H1 (cell line): ENCODE data around the gene LRP1. TPM values are rescaled to one million over a fixed set of nuclear protein-coding genes. Genes with fewer than 3 reads are reported as not detected.

Experiments
- CTCF ChIA-PET: fragments of 300-600 bp; sonication (Branson Sonifier 250); formaldehyde crosslinking; loops from one replicate; lab custom pipeline; 2021; ENCODE audit not compliant: partially characterized antibody; lab: Charles Lee
- POLR2A ChIA-PET: fragments of 300-600 bp; sonication (Branson Sonifier 250); formaldehyde crosslinking; loops from one replicate; lab custom pipeline; 2021; ENCODE audit warnings: inconsistent platforms; ENCODE audit not compliant: partially characterized antibody; lab: Charles Lee
- DNase-seq, 2 experiments: peaks; one replicate each; pipeline versions ENCODE4 v3.0.0 to v3.0.0-alpha.2; 2010 to 2022; ENCODE audit warnings: low spot score in 2 of 2, low read depth in 1 of 2, mixed read lengths in 1 of 2
- FAIRE-seq: peaks from 2 replicates; lab custom pipeline; 2011; peaks lifted over from hg19 to GRCh38; lab: Jason Lieb, UNC
- H2AFZ ChIP-seq: 2 replicates; pipeline ENCODE4 v1.8.1; 2012; ENCODE audit warnings: low read length, inconsistent platforms
- H2AK5ac ChIP-seq: 2 replicates; pipeline ENCODE4 v1.6.1; 2013; ENCODE audit warnings: low read depth, low read length
- H2BK120ac ChIP-seq: replicated peaks from 2 replicates; pipeline ENCODE3; 2013; ENCODE audit warnings: low read depth, low read length, inconsistent platforms
- H2BK12ac ChIP-seq: 2 replicates; pipeline ENCODE4 v1.6.1; 2013; ENCODE audit warnings: low read depth, low read length
- H2BK15ac ChIP-seq: 2 replicates; pipeline ENCODE4 v1.6.1; 2013; ENCODE audit warnings: low read length
- H2BK20ac ChIP-seq: 2 replicates; pipeline ENCODE4 v1.6.1; 2013; ENCODE audit warnings: low read length
- H2BK5ac ChIP-seq: 2 replicates; pipeline ENCODE4 v1.6.1; 2013; ENCODE audit warnings: low read depth, low read length
- H3K14ac ChIP-seq: 2 replicates; pipeline ENCODE4 v1.6.1; 2013; ENCODE audit warnings: inconsistent platforms; ENCODE audit not compliant: insufficient read length
- H3K18ac ChIP-seq: 2 replicates; pipeline ENCODE4 v1.6.1; 2013; ENCODE audit warnings: low read length; ENCODE audit errors: extremely low read depth
- H3K23ac ChIP-seq: 2 replicates; pipeline ENCODE4 v1.6.1; 2013; ENCODE audit warnings: inconsistent platforms; ENCODE audit not compliant: insufficient read length
- H3K23me2 ChIP-seq: 2 replicates; pipeline ENCODE4 v1.6.1; 2013; ENCODE audit warnings: low read depth, low read length
- H3K27ac ChIP-seq: 2 replicates; pipeline ENCODE4 v1.6.1; 2011; ENCODE audit warnings: low read depth, low read length, inconsistent platforms
- H3K27me3 ChIP-seq, 4 experiments: replicated peaks in 1 of 4; 1 replicate in 1 of 4; 2 replicates in 3 of 4; pipeline versions ENCODE4 v1.6.1 to v1.8.1; 2011 to 2013; ENCODE audit warnings: low read length in 3 of 4, mild to moderate bottlenecking in 3 of 4, inconsistent platforms in 2 of 4, mixed read lengths in 2 of 4, moderate library complexity in 1 of 4; ENCODE audit not compliant: control insufficient read depth in 3 of 4, insufficient read depth in 3 of 4; ENCODE audit errors: extremely low read depth in 1 of 4
- H3K36me3 ChIP-seq, 4 experiments: 2 replicates each; pipeline versions ENCODE4 v1.6.1 to v1.8.1; 2011 to 2013; ENCODE audit warnings: mild to moderate bottlenecking in 4 of 4, low read length in 3 of 4, moderate library complexity in 2 of 4, control low read depth in 1 of 4, inconsistent platforms in 1 of 4; ENCODE audit not compliant: insufficient read depth in 4 of 4, control insufficient read depth in 2 of 4
- H3K4ac ChIP-seq: replicated peaks from 2 replicates; pipeline ENCODE3; 2013; ENCODE audit warnings: low read length, low read depth, mixed read lengths, inconsistent platforms; ENCODE audit not compliant: insufficient read length
- H3K4me1 ChIP-seq, 4 experiments: replicated peaks in 1 of 4; 1 replicate in 1 of 4; 2 replicates in 3 of 4; pipeline versions ENCODE4 v1.6.1 to v1.8.1; 2011 to 2013; ENCODE audit warnings: low read length in 3 of 4, inconsistent platforms in 2 of 4, mixed read lengths in 1 of 4; ENCODE audit not compliant: insufficient read depth in 4 of 4, control insufficient read depth in 3 of 4
- H3K4me2 ChIP-seq, 2 experiments: 2 replicates each; pipeline versions ENCODE4 v1.6.1 to v1.8.1; 2011 to 2013; ENCODE audit warnings: low read depth in 2 of 2, low read length in 2 of 2, control low read depth in 1 of 2, inconsistent platforms in 1 of 2, mild to moderate bottlenecking in 1 of 2; ENCODE audit not compliant: insufficient read depth in 1 of 2
- H3K4me3 ChIP-seq, 4 experiments: fragments of 200-600, 300-600 bp in 1 of 4; sonication (generic), shearing (Covaris generic), sonication (Bioruptor Twin) in 1 of 4; 2 replicates each; pipeline versions ENCODE4 v1.5.1 to v1.8.1; 2011 to 2016; ENCODE audit warnings: low read length in 4 of 4, low read depth in 3 of 4, control low read depth in 2 of 4, inconsistent platforms in 2 of 4, mild to moderate bottlenecking in 2 of 4, mixed read lengths in 1 of 4, moderate library complexity in 1 of 4; ENCODE audit not compliant: insufficient read depth in 2 of 4; ENCODE audit errors: extremely low read depth in 1 of 4
- H3K56ac ChIP-seq: replicated peaks from 2 replicates; pipeline ENCODE3; 2013; ENCODE audit warnings: low read depth, mild to moderate bottlenecking, mixed read lengths, low read length, inconsistent platforms; ENCODE audit not compliant: insufficient read length
- H3K79me1 ChIP-seq: 2 replicates; pipeline ENCODE4 v1.6.1; 2013; ENCODE audit warnings: low read depth, low read length, control low read depth
- H3K79me2 ChIP-seq, 2 experiments: 2 replicates each; pipeline versions ENCODE4 v1.6.1 to v1.8.1; 2012 to 2013; ENCODE audit warnings: low read length in 2 of 2, mild to moderate bottlenecking in 2 of 2, inconsistent platforms in 1 of 2; ENCODE audit not compliant: insufficient read depth in 2 of 2, control insufficient read depth in 1 of 2
- H3K9ac ChIP-seq, 4 experiments: replicated peaks in 1 of 4; 1 replicate in 1 of 4; 2 replicates in 3 of 4; pipeline versions ENCODE4 v1.6.1 to v1.8.1; 2011 to 2013; ENCODE audit warnings: low read depth in 3 of 4, low read length in 3 of 4, control low read depth in 2 of 4, mild to moderate bottlenecking in 2 of 4, moderate library complexity in 2 of 4, inconsistent platforms in 1 of 4; ENCODE audit errors: extremely low read depth in 1 of 4
- H3K9me3 ChIP-seq, 2 experiments: 2 replicates each; pipeline versions ENCODE4 v1.6.1 to v1.8.1; 2012 to 2013; ENCODE audit warnings: mild to moderate bottlenecking in 2 of 2, moderate library complexity in 2 of 2, control low read depth in 1 of 2, inconsistent platforms in 1 of 2, low read depth in 1 of 2, low read length in 1 of 2, mixed read lengths in 1 of 2; ENCODE audit not compliant: insufficient read depth in 2 of 2
- H4K20me1 ChIP-seq, 2 experiments: replicated peaks in 1 of 2; 2 replicates each; pipeline versions ENCODE3 to v1.8.1; 2011 to 2013; ENCODE audit warnings: inconsistent platforms in 2 of 2, low read length in 2 of 2, mild to moderate bottlenecking in 1 of 2; ENCODE audit not compliant: insufficient read depth in 2 of 2, control insufficient read depth in 1 of 2
- H4K5ac ChIP-seq: 2 replicates; pipeline ENCODE4 v1.6.1; 2013; ENCODE audit warnings: low read length, low read depth, mixed read lengths, inconsistent platforms; ENCODE audit not compliant: insufficient read length
- H4K8ac ChIP-seq: 2 replicates; pipeline ENCODE4 v1.8.0; 2013; ENCODE audit warnings: mild to moderate bottlenecking, moderate library complexity, low read length, inconsistent platforms; ENCODE audit not compliant: insufficient read depth; ENCODE audit errors: extremely low read depth
- H4K91ac ChIP-seq: replicated peaks from 2 replicates; pipeline ENCODE3; 2013; ENCODE audit warnings: low read length, mixed read lengths, inconsistent platforms; ENCODE audit not compliant: insufficient read length
- POLR2A ChIP-seq, 2 experiments: IDR thresholded peaks; 1 replicate in 1 of 2; 2 replicates in 1 of 2; pipeline ENCODE4 v1.6.1; 2011; ENCODE audit warnings: low read depth in 2 of 2, low read length in 2 of 2, mild to moderate bottlenecking in 2 of 2; ENCODE audit errors: control extremely low read depth in 1 of 2
- SP2 ChIP-seq: IDR thresholded peaks from 2 replicates; pipeline ENCODE4 v1.6.1; 2012; ENCODE audit warnings: mild to moderate bottlenecking, low read length, inconsistent platforms
- WGBS, 2 experiments: shearing (Covaris generic) in 1 of 2; methylation state at CpG; one replicate each; pipeline versions ENCODE4 v1.1.6 to v1.1.7; 2013 to 2015; ENCODE audit warnings: low lambda C conversion rate in 2 of 2, mixed read lengths in 2 of 2, inconsistent platforms in 1 of 2, low coverage in 1 of 2, missing lambda C conversion rate in 1 of 2; ENCODE audit not compliant: insufficient replicate concordance in 2 of 2, insufficient coverage in 1 of 2, insufficient read length in 1 of 2; ENCODE audit errors: extremely low coverage in 1 of 2, missing lambda C conversion rate in 1 of 2; 5-methylcytosine and 5-hydroxymethylcytosine counted together
- polyA plus RNA-seq, 7 experiments: library from polyadenylated mRNA; depleted of rRNA in 3 of 7; stranded (reverse) in 5 of 7; unstranded in 2 of 7; fragments of >200 nt in 5 of 7; fragments of 200-250 nt in 2 of 7; gene quantifications; 1 replicate in 5 of 7; 2 replicates in 1 of 7; 4 replicates in 1 of 7; pipeline versions ENCODE4 v1.2.1 to v1.2.3, GENCODE V29; 2011 to 2013; ENCODE audit warnings: missing spikeins in 2 of 7, mixed read lengths in 2 of 7
- total RNA-seq: library from RNA; stranded (reverse); fragmentation: NEBNext Ultra II Directional; extraction: Animal tissue kit (Norgen Biotek cat#: 25700); gene quantifications from 2 replicates; pipeline ENCODE4 v1.2.1, GENCODE V29; 2021
- TF ChIP-seq, protein P1 (sequence below), 3 experiments: IDR thresholded peaks; 1 replicate in 2 of 3; 2 replicates in 1 of 3; pipeline versions ENCODE4 v1.5.1 to v1.6.1; 2011; ENCODE audit warnings: low read length in 3 of 3, mild to moderate bottlenecking in 3 of 3, inconsistent platforms in 2 of 3, low read depth in 1 of 3, moderate library complexity in 1 of 3; ENCODE audit not compliant: insufficient read depth in 1 of 3; ENCODE audit errors: control extremely low read depth in 1 of 3

LRP1 gene
- total and polyA plus RNA-seq, 2 of the 8 experiments (the other 6 are each of a cell fraction or from before 2014, with no cell fraction given) = 35.3 to 92.5 TPM

DNA sequence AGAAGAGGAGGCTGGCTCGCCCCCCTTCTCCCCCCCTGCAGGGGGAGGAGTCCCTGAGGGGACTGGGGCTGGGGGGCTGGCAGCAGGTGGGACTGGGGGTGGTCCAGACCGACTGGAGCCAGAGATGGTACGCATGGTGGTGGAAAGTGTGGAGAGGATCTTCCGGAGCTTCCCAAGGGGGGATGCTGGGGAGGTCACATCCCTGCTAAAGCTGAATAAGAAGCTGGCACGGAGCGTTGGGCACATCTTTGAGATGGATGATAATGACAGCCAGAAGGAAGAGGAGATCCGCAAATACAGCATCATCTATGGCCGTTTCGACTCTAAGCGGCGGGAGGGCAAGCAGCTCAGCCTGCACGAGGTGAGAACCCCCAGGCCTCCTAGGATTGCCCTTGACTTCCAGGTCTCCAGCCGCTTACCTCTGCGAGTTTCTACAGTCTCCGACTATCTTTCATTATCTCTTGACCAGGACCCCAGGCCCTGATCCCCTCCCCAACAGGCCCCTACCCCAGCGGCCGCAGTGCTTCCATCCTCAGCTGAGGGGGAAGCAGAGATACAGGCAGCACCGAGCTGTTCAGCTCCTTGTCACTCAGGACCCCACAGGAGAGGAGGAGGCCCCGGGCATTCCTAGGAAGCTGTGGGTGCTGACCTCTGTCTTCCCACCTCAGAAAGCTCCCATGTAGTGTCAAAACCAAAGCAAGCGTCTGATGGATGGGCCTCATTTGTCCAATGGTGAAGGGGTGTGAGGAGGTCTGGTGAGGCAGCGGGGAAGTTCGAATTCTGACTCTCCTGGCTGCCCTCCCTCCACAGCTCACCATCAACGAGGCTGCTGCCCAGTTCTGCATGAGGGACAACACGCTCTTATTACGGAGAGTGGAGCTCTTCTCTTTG lies 36.4 kb upstream of the LRP1 start:
- no peak overlapping the region for H2BK5ac ChIP-seq
- no peak overlapping the region for H3K4me3 ChIP-seq

More for the DNA sequence above, 36.4 kb upstream of the LRP1 start:
- H3K36me3 ChIP-seq = peaks cover 9 to 32% (median 18%) of the 10 kb centered on the region in 4 experiments
- H4K91ac ChIP-seq = no peak overlapping the region
- H2AK5ac ChIP-seq = no peak overlapping the region
- no peak overlapping the region for H3K14ac ChIP-seq
- H3K79me1 ChIP-seq = peaks cover 4% of the 10 kb centered on the region
- H2BK15ac ChIP-seq = no peak overlapping the region
- peaks cover 4 to 11% of the 10 kb centered on the region in 2 experiments for H4K20me1 ChIP-seq
- H3K27ac ChIP-seq = no peak overlapping the region
- H2AFZ ChIP-seq = no peak overlapping the region
- POLR2A ChIA-PET = interaction anchor here (0.9 to 16.5 kb wide), 12 partner anchors 6 to 367 kb away, joined by 3 to 352 read pairs (median 8); partner anchors contain the start of genes LRP1, NACA, NEMP1 and STAT6
- H2BK12ac ChIP-seq = no peak overlapping the region
- H3K56ac ChIP-seq = no peak overlapping the region
- no peaks in the 10 kb centered on the region for H3K9me3 ChIP-seq
- no peaks in the 10 kb centered on the region for H3K27me3 ChIP-seq
- WGBS, 2 experiments = 93% methylated on average over 20 of the region's 25 CpGs; no CpG with 5 or more reads in 1 of the 2 experiments
- H2BK20ac ChIP-seq = no peak overlapping the region
- H2BK120ac ChIP-seq = no peak overlapping the region
- no peak overlapping the region for H3K9ac ChIP-seq
- H4K8ac ChIP-seq = no peak overlapping the region
- H4K5ac ChIP-seq = no peak overlapping the region
- H3K4me1 ChIP-seq = peaks cover 0 to 32% (median 21%) of the 10 kb centered on the region in 4 experiments; a peak in 6 of 7 replicates
- H3K23ac ChIP-seq = no peak overlapping the region
- no peak for DNase-seq
- H3K79me2 ChIP-seq = peaks cover 0 to 18% of the 10 kb centered on the region in 2 experiments; a peak in 1 of 4 replicates
- H3K4ac ChIP-seq = no peak overlapping the region
- TF ChIP-seq SP2 (no peak), POLR2A (IDR thresholded peaks at IDR 0.05; ENCODE audit: control extremely low read depth in 1 of 2, low read depth in 2 of 2, low read length in 2 of 2) (0 out of 3 replicates have a peak, but pooled peaks of 1 of the 2 experiments have one; percentile 13)
- TF ChIP-seq, protein P1, sequence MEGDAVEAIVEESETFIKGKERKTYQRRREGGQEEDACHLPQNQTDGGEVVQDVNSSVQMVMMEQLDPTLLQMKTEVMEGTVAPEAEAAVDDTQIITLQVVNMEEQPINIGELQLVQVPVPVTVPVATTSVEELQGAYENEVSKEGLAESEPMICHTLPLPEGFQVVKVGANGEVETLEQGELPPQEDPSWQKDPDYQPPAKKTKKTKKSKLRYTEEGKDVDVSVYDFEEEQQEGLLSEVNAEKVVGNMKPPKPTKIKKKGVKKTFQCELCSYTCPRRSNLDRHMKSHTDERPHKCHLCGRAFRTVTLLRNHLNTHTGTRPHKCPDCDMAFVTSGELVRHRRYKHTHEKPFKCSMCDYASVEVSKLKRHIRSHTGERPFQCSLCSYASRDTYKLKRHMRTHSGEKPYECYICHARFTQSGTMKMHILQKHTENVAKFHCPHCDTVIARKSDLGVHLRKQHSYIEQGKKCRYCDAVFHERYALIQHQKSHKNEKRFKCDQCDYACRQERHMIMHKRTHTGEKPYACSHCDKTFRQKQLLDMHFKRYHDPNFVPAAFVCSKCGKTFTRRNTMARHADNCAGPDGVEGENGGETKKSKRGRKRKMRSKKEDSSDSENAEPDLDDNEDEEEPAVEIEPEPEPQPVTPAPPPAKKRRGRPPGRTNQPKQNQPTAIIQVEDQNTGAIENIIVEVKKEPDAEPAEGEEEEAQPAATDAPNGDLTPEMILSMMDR (IDR thresholded peaks at IDR 0.05; ENCODE audit: control extremely low read depth in 1 of 3, insufficient read depth in 1 of 3, low read depth in 1 of 3, low read length in 3 of 3) = no peak
- TF ChIP-seq, all 59 proteins: peak for 1
- FAIRE-seq = no peak
- CTCF ChIA-PET = interaction anchor here (0.6 to 14.0 kb wide), 29 partner anchors 8 to 455 kb away, joined by 3 to 325 read pairs (median 4); partner anchors contain the start of genes MYO1A, NEMP1, STAT6 and TAC3
- peaks cover 16% of the 10 kb centered on the region for H3K23me2 ChIP-seq
- H3K18ac ChIP-seq = no peak overlapping the region
- H3K4me2 ChIP-seq = no peak overlapping the region; a peak in 1 of 4 replicates
